NCI-H187 (cell line): ENCODE data around the gene DLG2.
"Not testable (repeated sequence)": the region's sequence is repeated elsewhere in the genome, so short reads cannot be mapped to it uniquely, and the experiment has no call there.

Experiments
- DNase-seq, 2 experiments: peaks; one replicate each; lab custom pipeline; 2025; lab: John Stamatoyannopoulos, UW

The DLG2 gene

GRCh38 chr11:84836371-84836770, 790.8 kb downstream of the DLG2 start:
- DNase-seq, result no peak

- no peak for DNase-seq
These were observed 793.6 kb downstream of the DLG2 start for GRCh38 chr11:84833488-84834088.

GRCh38 chr11:84830372-84830771, 796.8 kb downstream of the DLG2 start:
- DNase-seq, result no peak

- DNase-seq, result no peak
These were observed 798.0 kb downstream of the DLG2 start for GRCh38 chr11:84829162-84829561.

GRCh38 chr11:84828616-84829015, 798.5 kb downstream of the DLG2 start:
- no peak for DNase-seq

GRCh38 chr11:84825106-84825660, 802.0 kb downstream of the DLG2 start:
- DNase-seq, result no peak

GRCh38 chr11:84824624-84825023, 802.5 kb downstream of the DLG2 start:
- DNase-seq, result no peak

GRCh38 chr11:84819537-84819936, 807.6 kb downstream of the DLG2 start:
- no peak for DNase-seq

GRCh38 chr11:84819128-84819527, 808.0 kb downstream of the DLG2 start:
- DNase-seq, result no peak

- DNase-seq, result no peak
These were observed 809.1 kb downstream of the DLG2 start for GRCh38 chr11:84817998-84818397.

GRCh38 chr11:84812471-84812969, 814.6 kb downstream of the DLG2 start:
- DNase-seq, result no peak

- DNase-seq, result no peak
These were observed 820.8 kb downstream of the DLG2 start for GRCh38 chr11:84806354-84806753.

GRCh38 chr11:84804041-84804440, 823.1 kb downstream of the DLG2 start:
- no peak for DNase-seq

GRCh38 chr11:84800755-84801346, 826.3 kb downstream of the DLG2 start:
- no peak for DNase-seq

GRCh38 chr11:84799112-84799511, 828.0 kb downstream of the DLG2 start:
- DNase-seq, result no peak

- no peak for DNase-seq
These were observed 831.4 kb downstream of the DLG2 start for GRCh38 chr11:84795698-84796097.

- no peak for DNase-seq
These were observed 832.3 kb downstream of the DLG2 start for GRCh38 chr11:84794663-84795443.

- no peak for DNase-seq
These were observed 833.8 kb downstream of the DLG2 start for GRCh38 chr11:84793318-84793717.

GRCh38 chr11:84790849-84791427, 836.2 kb downstream of the DLG2 start:
- no peak for DNase-seq

GRCh38 chr11:84788220-84788619, 838.9 kb downstream of the DLG2 start:
- no peak for DNase-seq

GRCh38 chr11:84784158-84784557, 843.0 kb downstream of the DLG2 start:
- DNase-seq, result not testable (repeated sequence)

- no peak for DNase-seq
These were observed 846.4 kb downstream of the DLG2 start for GRCh38 chr11:84780689-84781293.
